HG03571 (cell line): Measurements from ENCODE around the gene BLTP3B.
"Not testable (repeated sequence)": the region's sequence is repeated elsewhere in the genome, so short reads cannot be mapped to it uniquely, and the experiment has no call there.

Experiments
- ATAC-seq: cut with Tn5 transposase; IDR thresholded peaks from one replicate; pipeline ENCODE4 v1.9.1; 2021; ENCODE audit not compliant: unreplicated experiment

BLTP3B gene, protein sequence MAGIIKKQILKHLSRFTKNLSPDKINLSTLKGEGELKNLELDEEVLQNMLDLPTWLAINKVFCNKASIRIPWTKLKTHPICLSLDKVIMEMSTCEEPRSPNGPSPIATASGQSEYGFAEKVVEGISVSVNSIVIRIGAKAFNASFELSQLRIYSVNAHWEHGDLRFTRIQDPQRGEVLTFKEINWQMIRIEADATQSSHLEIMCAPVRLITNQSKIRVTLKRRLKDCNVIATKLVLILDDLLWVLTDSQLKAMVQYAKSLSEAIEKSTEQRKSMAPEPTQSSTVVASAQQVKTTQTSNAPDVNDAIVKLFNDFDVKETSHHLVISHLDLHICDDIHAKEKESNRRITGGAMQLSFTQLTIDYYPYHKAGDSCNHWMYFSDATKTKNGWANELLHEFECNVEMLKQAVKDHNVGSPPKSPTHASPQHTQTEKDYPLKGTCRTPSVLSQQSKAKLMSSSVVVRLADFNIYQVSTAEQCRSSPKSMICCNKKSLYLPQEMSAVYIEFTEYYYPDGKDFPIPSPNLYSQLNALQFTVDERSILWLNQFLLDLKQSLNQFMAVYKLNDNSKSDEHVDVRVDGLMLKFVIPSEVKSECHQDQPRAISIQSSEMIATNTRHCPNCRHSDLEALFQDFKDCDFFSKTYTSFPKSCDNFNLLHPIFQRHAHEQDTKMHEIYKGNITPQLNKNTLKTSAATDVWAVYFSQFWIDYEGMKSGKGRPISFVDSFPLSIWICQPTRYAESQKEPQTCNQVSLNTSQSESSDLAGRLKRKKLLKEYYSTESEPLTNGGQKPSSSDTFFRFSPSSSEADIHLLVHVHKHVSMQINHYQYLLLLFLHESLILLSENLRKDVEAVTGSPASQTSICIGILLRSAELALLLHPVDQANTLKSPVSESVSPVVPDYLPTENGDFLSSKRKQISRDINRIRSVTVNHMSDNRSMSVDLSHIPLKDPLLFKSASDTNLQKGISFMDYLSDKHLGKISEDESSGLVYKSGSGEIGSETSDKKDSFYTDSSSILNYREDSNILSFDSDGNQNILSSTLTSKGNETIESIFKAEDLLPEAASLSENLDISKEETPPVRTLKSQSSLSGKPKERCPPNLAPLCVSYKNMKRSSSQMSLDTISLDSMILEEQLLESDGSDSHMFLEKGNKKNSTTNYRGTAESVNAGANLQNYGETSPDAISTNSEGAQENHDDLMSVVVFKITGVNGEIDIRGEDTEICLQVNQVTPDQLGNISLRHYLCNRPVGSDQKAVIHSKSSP (N-terminal part only)

DNA sequence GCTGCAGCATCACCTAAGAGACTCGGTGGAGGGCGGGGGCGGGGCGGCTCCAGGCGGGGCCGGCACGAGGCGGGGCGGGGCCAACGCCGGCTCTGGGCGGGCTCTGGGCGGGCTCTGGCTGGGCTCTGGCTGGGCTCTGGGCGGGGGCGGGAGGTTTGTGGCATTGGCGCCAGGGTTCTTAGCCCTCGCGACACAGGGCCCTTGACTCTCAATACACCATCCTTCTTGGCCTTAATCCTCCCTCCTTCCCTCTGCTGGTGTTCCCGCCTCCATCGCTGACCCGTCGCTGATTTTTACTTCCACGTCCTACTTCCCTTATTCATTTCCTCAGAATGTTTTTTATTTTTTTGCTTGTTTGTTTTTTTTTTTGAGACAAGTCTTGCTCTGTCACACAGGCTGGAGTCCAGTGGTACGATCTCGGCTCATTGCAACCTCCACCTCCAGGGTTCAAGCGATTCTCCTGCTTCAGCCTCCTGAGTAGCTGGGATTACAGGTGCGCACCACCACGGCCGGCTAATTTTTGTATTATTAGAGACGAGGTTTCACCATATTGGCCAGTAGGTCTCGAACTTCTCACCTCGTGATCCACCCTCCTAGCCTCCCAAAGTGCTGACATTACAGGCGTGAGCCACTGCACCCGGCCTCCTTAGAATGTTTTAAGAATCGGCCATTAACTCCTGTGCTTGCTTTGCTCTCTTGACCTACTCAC lies at the start of gene BLTP3B:
Gene BLTP3B, minus strand, starts transcription at position 24 of the 709 bp plus-strand sequence. CDS start 239 bp downstream, outside the sequence.
- peak; percentile 84 for ATAC-seq

DNA sequence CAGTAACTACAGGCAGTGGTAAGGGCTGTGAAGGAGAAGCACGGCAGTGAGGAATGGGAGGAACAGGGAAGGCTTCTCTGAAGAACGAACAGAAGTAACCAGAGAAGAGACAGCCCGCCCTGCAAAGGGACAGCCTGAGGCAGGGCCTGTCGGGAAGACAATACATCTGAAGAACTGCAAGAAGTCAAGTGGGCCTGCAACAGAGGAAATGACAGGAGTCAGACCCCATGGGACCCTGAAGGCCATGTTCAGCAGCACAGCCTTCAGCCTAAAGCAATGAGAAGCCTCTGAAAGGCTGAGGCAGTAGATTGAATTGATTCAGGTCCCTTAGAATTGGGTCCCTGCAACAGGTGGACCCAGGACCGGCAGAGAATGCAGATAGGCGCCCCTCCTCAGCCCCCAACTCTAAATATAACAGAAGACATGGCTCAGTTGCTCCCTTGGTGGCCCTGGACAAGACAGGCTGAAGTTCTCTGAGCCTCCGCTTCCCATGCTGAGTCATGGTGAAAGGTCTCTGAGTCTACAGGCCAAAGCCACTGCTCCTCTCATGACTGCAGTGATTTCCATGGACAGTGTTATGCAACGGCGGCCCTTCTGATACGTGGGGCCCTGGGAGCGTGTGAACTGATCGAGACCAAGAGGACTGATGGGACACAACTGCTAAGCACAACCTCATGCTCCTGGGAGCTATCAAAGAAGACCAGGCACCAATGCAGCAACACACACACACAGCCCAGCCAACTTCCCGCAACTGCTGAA lies 47.1 kb upstream of the BLTP3B start:
- no peak for ATAC-seq

DNA sequence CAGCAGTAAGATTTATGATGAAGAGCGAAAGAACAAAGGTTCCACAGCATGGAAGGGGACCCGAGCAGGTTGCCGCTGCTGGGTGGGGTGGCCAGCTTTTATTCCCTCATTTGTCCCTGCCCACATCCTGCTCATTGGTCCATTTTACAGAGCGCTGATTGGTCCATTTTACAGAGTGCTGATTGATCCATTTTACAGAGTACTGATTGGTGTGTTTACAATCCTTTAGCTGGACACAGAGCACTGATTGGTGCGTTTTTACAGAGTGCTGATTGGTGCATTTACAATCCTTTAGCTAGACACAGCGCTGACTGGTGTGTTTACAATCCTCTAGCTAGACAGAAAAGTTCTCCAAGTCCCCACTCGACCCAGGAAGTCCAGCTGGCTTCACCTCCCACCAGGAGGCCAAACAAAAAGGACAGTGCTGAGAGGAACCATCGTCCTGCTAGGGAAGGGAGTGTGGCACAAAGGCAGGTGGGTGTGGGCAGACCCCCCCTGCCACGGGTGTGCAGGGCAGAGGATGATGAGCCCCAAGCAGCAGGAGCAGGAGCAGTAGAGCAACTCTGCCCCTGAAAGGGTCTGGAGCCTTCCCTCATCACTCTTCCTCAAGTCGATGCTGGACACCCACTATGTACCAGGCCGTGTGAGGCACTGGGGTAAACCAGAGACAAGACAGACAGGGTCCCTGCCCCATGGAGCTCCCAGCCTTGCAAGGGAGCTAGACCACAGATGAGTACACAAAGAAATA lies 46.4 kb upstream of the BLTP3B start:
- ATAC-seq = not testable (repeated sequence)

DNA sequence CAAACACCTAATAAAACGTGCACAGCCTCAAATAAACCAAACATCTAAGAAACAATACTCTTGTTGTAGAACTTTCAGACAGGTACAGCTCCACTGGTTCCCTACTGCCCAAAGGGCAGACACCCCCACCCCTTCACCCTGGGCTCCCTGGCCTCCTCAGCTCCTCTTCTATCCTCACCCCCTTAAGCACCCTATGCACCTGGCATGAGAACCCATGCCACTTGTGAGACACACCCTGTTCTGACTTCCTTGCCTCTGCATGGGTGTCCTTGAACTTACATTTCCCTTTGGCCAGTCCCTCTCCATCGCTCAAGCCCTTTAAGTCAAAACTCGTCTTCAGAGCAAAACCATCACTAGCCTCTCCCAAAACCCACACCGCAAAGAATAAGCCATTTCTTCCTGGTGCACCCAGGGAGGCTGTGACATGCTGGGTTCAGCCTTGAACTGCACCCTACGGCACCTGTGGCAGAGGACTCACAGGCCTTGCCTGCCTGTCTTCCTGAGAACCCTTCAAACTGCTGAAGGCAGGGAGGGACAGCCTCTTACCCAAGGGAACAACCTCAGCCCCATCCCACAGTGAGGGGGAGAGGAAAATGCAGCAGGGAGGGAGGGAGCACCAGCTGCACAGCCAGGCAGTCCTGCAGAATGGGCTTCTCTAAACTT lies 45.3 kb upstream of the BLTP3B start:
- no peak for ATAC-seq

DNA sequence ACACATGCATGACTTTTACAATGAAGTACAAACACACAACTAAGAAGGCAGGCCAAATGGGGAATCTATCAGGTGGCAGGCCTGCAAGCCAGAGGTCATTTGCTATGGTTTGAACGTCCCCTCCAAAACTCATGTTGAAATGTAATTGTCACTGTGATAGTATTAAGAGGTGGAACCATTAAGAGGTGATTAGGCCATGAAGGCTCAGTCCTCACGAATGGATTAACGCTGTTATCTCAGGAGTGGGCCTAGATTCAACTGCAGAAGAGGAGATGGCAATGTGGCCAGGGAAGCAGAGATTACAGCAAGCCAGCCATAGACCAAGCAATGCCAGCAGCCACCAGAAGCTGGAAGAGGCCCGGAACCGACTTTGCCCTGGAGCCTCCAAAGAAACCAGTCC lies 44.4 kb upstream of the BLTP3B start:
- ATAC-seq = no peak

DNA sequence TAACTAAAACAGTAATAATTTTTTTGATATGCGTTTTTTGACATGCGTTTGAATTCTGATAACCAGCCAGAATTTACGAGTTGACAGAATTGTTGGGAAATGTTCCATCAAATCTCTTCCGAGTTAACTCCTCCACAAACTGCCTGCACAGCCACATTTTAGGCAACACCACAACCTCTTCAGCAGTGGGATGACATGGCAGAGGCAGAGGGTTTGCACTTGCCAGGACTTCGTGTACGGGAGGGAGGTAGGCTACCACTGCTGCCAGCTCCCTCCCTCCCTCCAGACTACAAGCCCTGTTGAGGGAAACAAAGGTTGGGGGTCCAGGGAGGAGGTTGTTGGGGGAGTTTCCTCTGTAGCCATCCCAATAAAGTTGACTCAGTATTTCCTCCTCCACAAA lies 43.4 kb upstream of the BLTP3B start:
- ATAC-seq = no peak

DNA sequence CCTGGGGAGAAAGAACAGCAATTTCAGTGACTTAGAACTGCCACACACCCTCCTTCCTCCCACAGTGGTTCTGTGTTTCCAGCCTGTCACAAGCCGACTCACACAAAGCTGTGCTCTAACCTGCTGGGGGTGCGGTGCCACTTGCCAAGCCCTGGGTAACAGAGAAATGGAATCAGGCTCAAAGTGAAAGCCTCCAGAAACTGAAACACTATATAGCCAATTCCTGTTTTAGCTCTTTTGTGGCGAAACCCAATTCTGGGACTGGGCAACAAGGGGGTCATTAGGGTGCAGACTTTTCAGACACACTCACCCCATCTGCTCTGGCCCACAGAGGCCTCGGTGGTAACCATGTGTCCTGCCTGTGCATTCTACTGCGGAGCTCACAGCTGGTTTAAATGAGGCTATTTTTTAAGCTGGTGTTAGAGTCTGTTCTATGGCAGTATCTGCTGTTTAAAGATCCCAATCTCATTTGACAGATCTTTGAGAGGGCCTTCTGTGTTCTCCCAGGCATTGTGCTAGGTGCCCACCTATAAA lies 42.8 kb upstream of the BLTP3B start:
- peak; percentile 79 for ATAC-seq

DNA sequence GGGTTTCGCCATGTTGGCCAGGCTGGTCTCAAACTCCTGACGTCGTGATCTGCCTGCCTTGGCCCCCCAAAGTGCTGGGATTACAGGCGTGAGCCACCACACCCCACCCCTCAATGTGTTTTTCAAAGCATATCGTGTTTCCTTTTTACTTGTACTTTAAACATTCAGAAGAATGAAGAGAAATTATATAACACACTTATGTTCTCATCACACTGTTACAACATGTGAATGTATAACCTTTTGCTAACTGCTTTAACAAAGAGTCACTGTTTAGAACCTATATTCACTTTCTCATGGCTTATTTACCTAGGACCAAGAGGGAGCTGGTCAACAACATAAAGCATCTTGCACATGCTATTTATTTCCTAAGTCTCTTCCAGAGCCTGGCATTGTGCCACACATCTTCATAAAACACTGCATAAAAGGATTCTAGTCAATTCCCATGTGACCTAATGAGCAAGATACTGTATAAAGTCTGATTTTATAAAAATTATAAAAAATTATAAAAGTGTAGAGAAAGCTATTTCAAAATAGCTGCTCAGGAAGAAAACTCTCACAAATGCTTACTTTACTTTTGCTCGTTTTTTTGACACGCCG lies 42.0 kb upstream of the BLTP3B start:
- no peak for ATAC-seq

DNA sequence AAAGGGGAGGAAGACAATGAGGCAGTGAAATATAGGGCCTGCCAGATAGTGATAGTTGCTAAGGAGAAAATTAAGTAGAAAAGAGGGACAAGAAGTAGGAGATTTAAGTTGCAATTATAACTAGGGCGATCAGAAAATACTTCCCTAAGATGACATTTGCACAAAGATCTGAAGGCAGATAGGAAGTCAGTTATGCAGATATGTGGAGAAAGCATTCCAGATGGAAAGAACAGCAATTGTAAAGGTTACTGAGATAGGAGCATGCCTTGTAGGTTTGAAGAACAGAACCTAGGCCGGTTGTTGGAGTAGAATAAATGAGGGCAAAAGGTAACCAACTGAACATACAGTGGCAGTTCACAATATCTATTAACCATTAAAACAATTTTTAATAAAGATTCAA lies 36.6 kb upstream of the BLTP3B start:
- no peak for ATAC-seq

DNA sequence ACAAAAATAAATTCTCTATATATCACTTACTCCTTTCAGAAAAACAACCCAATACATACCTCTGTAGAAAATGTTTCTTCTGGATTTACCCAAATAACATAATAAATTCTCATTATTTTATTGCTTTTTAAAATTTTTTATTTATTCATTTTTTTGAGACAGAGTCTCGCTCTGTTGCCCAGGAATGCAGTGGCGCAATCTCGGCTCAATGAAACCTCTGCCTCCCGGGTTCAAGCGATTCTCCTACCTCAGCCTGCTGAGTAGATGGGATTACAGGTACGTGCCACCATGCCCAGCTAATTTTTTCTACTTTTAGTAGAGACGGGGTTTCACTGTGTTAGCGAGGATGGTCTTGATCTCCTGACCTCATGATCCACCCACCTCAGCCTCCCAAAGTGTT lies 33.8 kb upstream of the BLTP3B start:
- ATAC-seq = not testable (repeated sequence)

DNA sequence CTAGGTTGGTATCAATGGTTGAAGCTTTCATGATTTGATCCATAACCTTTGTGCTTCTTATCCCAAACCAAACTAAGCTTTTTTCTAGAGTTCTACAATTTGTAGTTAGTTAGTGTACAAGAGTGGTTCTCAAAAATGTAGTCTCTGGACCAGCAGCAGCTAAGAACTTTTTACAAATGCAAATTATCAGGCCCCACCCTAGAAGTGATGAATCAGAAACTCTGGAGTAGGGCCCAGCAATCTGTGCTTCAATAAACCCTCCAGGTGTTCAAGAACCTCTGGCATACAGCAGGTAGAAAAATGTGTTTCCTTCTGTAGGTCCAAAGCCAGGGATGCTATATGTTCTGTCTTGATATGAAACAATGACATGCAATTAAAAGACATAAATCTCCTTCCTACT lies 31.8 kb upstream of the BLTP3B start:
- no peak for ATAC-seq

DNA sequence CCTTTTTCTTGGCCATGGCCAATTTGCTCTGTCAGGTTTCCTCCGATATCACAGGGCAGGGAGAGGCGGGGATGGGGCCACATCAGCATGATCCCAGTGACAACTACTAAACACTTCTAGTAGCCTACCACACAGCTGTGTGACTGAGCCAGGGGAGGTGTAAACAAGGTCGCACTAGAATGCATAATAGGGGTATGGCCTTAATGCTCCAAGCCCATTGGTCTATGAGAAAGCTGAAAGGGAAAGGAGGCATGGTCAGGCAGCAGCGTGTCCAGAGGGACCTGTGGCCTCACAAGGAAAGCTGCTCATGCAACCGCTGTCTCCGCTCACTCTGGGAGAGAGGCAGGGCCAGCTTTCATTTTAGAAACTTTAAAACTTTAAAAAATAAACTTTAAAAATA lies 30.4 kb upstream of the BLTP3B start:
- no peak for ATAC-seq

DNA sequence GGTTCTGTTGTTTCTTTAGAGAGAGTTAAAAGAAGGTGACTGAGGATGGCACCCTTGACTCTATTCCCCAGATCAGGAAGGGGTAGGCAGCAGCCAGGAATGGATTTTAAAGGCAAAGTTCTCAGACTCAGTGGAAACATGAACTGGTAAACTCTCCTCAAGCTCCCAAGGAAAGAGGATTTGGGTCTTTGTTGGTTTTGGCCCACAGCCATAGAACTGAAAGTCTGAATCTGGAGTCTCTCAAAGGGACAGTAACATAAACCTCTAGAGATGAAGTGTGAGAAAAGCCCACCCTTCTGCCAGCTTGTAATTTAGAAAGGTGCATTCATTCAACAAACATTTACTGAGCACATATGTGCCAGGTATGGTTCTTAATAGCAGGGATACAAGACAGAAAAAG lies 28.6 kb upstream of the BLTP3B start:
- no peak for ATAC-seq

DNA sequence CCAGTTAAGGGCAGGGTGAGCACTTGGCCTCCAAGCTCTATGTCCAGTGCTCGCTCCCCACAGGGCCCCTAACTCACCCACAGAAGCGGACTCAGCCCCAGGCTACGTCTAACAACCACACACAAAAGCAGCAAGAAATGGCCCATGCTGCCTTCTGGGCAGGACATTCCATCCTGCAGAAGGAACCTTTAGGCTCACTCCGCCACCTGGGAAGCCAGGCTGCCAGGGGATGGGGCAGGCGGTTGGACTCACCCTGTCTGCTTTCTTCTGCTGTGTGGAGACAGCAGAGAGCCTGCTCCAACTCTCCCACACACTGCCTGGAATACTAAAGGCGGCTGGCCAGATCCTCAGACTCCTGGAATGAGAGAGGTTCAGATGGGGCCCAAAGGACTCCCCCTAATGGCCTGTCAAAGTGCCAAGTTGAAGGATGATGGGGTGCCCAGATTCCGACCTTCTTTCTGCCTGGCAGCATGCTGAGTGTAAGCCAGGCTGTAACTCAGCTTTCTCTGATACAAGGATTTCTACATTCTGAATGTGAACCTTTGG lies 27.7 kb upstream of the BLTP3B start:
- ATAC-seq = no peak

DNA sequence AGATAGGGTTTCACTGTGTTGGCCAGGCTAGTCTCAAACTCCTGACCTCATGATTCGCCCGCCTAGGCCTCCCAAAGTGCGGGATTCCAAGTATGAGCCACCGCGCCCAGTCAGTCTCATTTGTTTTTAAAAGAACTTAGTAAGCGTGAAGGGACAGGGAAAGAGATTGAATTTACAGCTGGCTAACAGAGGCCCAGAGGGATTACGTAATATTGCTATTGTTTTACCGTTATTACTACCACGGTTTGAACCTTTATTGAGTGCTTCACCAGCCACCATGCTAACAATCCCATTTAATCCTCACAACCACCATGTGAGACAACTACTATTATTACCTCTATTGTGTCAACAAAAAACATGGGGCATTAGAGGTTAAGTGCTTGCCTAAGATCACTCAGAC lies 26.7 kb upstream of the BLTP3B start:
- ATAC-seq = no peak

DNA sequence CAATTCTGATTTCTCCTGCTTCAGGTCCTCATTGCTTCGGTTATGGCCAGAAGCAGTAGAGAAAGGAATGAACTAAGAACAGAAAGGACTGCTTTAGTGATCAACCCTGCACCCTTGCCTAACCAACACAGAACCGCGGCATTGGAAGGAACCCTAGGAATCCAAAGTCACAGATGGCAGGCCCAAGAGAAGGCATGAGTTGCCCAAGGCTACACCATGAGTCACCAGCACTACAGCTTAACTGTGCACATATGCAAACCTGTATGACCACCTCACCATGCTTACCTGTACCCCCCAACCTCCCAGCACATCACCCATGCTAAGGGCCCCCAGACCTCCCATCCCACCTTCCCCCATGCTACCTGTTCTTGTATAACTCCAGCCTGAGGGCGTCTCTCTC lies 25.9 kb upstream of the BLTP3B start:
- ATAC-seq = no peak

DNA sequence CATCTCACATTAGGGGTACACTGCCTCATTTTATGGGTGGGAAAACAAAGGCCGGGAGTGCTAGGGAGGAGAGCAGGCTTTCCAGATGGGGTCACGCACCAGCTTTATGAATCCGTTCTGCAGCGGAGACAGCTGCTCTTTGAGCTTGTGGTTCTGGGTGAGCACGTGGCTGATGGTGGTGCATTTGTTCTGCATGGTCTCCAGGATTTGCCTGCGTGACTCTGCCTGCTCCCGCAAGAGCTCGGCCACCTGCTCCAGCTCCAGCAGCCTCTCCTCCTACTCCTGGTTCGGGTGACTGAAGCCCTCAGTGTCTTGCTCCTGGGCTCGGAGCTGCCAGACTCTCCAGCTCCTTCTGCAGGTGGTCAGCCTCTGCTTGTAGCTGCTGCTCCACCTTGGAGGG lies 23.6 kb upstream of the BLTP3B start:
- ATAC-seq = no peak

DNA sequence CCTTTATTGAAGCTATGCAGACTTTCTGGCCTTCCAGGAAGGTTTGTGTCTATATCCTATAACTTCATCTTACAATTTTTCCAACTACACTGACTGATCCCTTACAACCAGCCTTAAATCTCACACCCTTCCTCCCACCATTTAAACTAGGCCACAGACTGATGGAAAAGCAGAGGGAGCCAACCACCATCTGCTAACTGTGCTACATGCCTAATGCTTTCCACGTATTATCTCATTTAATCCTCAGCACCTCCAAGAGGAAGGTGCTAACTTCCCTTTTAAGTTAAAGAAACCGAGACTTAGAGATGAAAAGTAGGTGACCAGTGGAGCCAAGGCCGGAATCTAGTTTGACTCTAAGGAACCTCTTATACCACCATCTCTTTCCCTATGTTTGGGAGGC lies 22.7 kb upstream of the BLTP3B start:
- ATAC-seq = no peak
